B cell (primary cell): Measurements from ENCODE around the gene BIRC2.
A peak's percentile ranks its signal among the peaks of the same experiment; 100 is the strongest.

ENCODE experiments used
- CTCF ChIP-seq: fragments of 200-600 bp; IDR thresholded peaks from one replicate; pipeline ENCODE4 v1.8.0; 2022; ENCODE audit warnings: antibody characterized with exemption, mild to moderate bottlenecking
- EZH2 ChIP-seq: IDR thresholded peaks from 2 replicates; pipeline ENCODE4 v1.6.1; 2012; ENCODE audit warnings: borderline replicate concordance, low read depth, mild to moderate bottlenecking, moderate library complexity, low read length; ENCODE audit not compliant: insufficient read depth, poor library complexity, severe bottlenecking

DNA sequence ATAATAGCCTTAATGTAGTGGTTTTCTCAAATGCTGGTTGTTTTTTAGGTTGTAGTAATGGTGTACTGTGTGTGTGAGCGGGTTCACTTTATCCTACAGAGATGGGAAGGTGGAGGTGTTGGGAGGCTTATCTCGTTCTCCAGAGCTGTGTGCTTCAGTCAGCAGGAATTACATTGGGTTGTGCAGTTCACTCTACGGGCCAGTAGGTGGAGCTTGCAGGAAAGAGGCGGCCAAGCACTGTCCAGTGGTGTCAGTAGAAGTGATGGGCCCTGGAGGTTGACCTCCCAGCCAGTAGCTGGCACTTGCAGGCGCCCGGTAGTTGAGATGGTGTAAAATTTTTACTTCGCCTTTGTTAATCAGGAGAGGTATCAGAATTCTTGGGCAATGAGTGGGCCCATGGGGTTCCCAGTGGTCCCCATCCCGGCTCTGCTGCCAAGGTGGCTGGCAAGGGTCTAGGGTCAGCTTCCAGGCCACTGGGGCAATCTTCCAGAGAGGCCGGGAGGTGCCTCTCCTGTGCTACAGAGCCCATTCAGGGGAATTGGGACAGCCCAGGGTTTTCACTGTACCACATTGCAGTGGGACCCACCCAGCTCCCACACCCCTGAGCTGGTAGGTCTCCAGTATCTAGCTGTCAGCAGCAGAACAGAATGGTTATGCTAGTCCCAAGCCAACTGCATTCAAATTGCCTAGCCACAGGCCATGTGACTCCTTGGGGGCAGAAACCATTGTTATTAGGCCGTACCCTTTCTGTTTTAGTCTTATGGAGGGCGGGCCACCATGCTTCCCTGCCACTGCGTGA lies 43.9 kb downstream of the BIRC2 start:
- peak; percentile 90 for TF ChIP-seq CTCF
- no peak for TF ChIP-seq EZH2
